KMS-11 (cell line): ENCODE results near the gene CCL16.
"Not testable (repeated sequence)": the region's sequence is repeated elsewhere in the genome, so short reads cannot be mapped to it uniquely, and the experiment has no call there.

Experiments used
- H2AFZ ChIP-seq: fragments of 200-600 bp; sonication (generic); 2 replicates; pipeline ENCODE4 v1.6.1; 2016; ENCODE audit warnings: antibody characterized with exemption, mixed run types, low read depth
- H3K27ac ChIP-seq: fragments of 200-600 bp; sonication (generic); 2 replicates; pipeline ENCODE4 v1.6.1; 2016; ENCODE audit warnings: mild to moderate bottlenecking, mixed run types
- H3K27me3 ChIP-seq: fragments of 200-600 bp; sonication (generic); 2 replicates; pipeline ENCODE4 v1.6.1; 2017; ENCODE audit warnings: mild to moderate bottlenecking, low read depth, mixed run types, moderate library complexity; ENCODE audit not compliant: insufficient read depth
- H3K36me3 ChIP-seq: fragments of 200-600 bp; sonication (generic); 2 replicates; pipeline ENCODE4 v1.6.1; 2017; ENCODE audit warnings: mild to moderate bottlenecking, mixed run types; ENCODE audit not compliant: insufficient read depth
- H3K4me1 ChIP-seq: fragments of 200-600 bp; sonication (generic); 2 replicates; pipeline ENCODE4 v1.6.1; 2016; ENCODE audit warnings: mild to moderate bottlenecking, low read depth, mixed run types; ENCODE audit not compliant: poor library complexity, severe bottlenecking
- H3K4me2 ChIP-seq: fragments of 200-600 bp; sonication (generic); 2 replicates; pipeline ENCODE4 v1.7.0; 2016; ENCODE audit warnings: mild to moderate bottlenecking, mixed run types
- H3K4me3 ChIP-seq: fragments of 200-600 bp; sonication (generic); IDR thresholded peaks from 2 replicates; pipeline ENCODE4 v1.6.1; 2017; ENCODE audit warnings: low read depth, low read length, mixed read lengths; ENCODE audit not compliant: insufficient read depth
- H3K79me2 ChIP-seq: fragments of 200-600 bp; sonication (generic); 2 replicates; pipeline ENCODE4 v1.6.1; 2016; ENCODE audit warnings: low read depth, mixed run types; ENCODE audit not compliant: insufficient read depth
- H3K9ac ChIP-seq: fragments of 200-600 bp; sonication (generic); 2 replicates; pipeline ENCODE4 v1.6.1; 2016; ENCODE audit warnings: mild to moderate bottlenecking, mixed run types
- H4K20me1 ChIP-seq: fragments of 200-600 bp; sonication (generic); 2 replicates; pipeline ENCODE4 v1.6.1; 2016; ENCODE audit warnings: mild to moderate bottlenecking, mixed run types; ENCODE audit not compliant: insufficient read depth
- CTCF ChIP-seq: fragments of 200-600 bp; sonication (generic); conservative IDR thresholded peaks from 2 replicates; pipeline ENCODE4 v1.6.1; 2017; ENCODE audit warnings: low read depth, mild to moderate bottlenecking, antibody characterized with exemption, low read length, moderate library complexity, mixed read lengths

CCL16 gene

GRCh38 chr17:35947156-35947585, 34.1 kb downstream of the CCL16 start:
- Histone ChIP-seq H4K20me1 (no peaks in the 10 kb centered on the region), H3K4me2 (peak overlapping the region; percentile 3; the same call in 1 of the 2 replicates), H3K9ac (peak overlapping the region; percentile 13; the same call in 1 of the 2 replicates), H2AFZ (peak overlapping the region; percentile 46; the same call in 1 of the 2 replicates), H3K79me2 (no peaks in the 10 kb centered on the region), H3K4me1 (peaks cover 8% of the 10 kb centered on the region), H3K36me3 (no peaks in the 10 kb centered on the region), H3K4me3 (no peak overlapping the region), H3K27ac (no peak overlapping the region), H3K27me3 (no peaks in the 10 kb centered on the region)
- peak; percentile 80 for TF ChIP-seq CTCF

- no peak overlapping the region for H3K4me2 ChIP-seq
- no peak for TF ChIP-seq CTCF
- H3K79me2 ChIP-seq, result no peaks in the 10 kb centered on the region
- peaks cover 8% of the 10 kb centered on the region for H3K4me1 ChIP-seq
- H3K36me3 ChIP-seq, result no peaks in the 10 kb centered on the region
- H3K27ac ChIP-seq, result no peak overlapping the region
- no peak overlapping the region for H3K9ac ChIP-seq
- H3K4me3 ChIP-seq, result no peak overlapping the region
- H3K27me3 ChIP-seq, result no peaks in the 10 kb centered on the region
- H4K20me1 ChIP-seq, result no peaks in the 10 kb centered on the region
- H2AFZ ChIP-seq, result no peak overlapping the region
Observed at GRCh38 chr17:35944151-35944550, 37.1 kb downstream of the CCL16 start.

- Histone ChIP-seq H3K27me3 (no peaks in the 10 kb centered on the region), H2AFZ (no peak within 1 kb of the TSS), H3K9ac (no peak within 1 kb of the TSS), H4K20me1 (no peaks in the 10 kb centered on the region), H3K4me3 (no peak within 1 kb of the TSS), H3K4me1 (peaks cover 8% of the 10 kb centered on the region), H3K4me2 (no peak within 1 kb of the TSS), H3K27ac (no peak within 1 kb of the TSS), H3K79me2 (no peaks in the 10 kb centered on the region), H3K36me3 (no peaks in the 10 kb centered on the region)
- no peak for TF ChIP-seq CTCF
Observed at GRCh38 chr17:35943537-35943936, 37.8 kb downstream of the CCL16 start, which contains the start of gene LYZL6. Gene LYZL6 (minus strand): TSS chr17:35943713. CDS start chr17:35939356, 4,357 bp downstream.

- TF ChIP-seq CTCF, result no peak
- H3K27ac ChIP-seq, result no peak overlapping the region
- H3K36me3 ChIP-seq, result no peaks in the 10 kb centered on the region
Observed at GRCh38 chr17:35942588-35943186, 38.6 kb downstream of the CCL16 start.

GRCh38 chr17:35938492-35938891, 42.8 kb downstream of the CCL16 start:
- H3K9ac ChIP-seq, H3K27me3 ChIP-seq, H3K4me1 ChIP-seq, H3K79me2 ChIP-seq, H3K36me3 ChIP-seq, H4K20me1 ChIP-seq, H2AFZ ChIP-seq, H3K27ac ChIP-seq, H3K4me3 ChIP-seq, H3K4me2 ChIP-seq: not testable (repeated sequence)

More at GRCh38 chr17:35942588-35943186, 38.6 kb downstream of the CCL16 start:
- no peak overlapping the region for H3K4me2 ChIP-seq
- H3K9ac ChIP-seq, result no peak overlapping the region
- no peaks in the 10 kb centered on the region for H3K79me2 ChIP-seq
- H2AFZ ChIP-seq, result no peak overlapping the region
- H3K27me3 ChIP-seq, result no peaks in the 10 kb centered on the region
- H4K20me1 ChIP-seq, result no peaks in the 10 kb centered on the region
- peaks cover 8% of the 10 kb centered on the region for H3K4me1 ChIP-seq
- no peak overlapping the region for H3K4me3 ChIP-seq
